Fibroblast of skin of abdomen (primary cell): ENCODE data around the gene TXNDC2.

Experiments
- DNase-seq: peaks from one replicate; pipeline ENCODE4 v3.0.0-alpha.2; 2013

TXNDC2 gene

GRCh38 chr18:9914584-9915290 is 29.0 kb downstream of the TXNDC2 start:
- DNase-seq: peak; percentile 67

DNA sequence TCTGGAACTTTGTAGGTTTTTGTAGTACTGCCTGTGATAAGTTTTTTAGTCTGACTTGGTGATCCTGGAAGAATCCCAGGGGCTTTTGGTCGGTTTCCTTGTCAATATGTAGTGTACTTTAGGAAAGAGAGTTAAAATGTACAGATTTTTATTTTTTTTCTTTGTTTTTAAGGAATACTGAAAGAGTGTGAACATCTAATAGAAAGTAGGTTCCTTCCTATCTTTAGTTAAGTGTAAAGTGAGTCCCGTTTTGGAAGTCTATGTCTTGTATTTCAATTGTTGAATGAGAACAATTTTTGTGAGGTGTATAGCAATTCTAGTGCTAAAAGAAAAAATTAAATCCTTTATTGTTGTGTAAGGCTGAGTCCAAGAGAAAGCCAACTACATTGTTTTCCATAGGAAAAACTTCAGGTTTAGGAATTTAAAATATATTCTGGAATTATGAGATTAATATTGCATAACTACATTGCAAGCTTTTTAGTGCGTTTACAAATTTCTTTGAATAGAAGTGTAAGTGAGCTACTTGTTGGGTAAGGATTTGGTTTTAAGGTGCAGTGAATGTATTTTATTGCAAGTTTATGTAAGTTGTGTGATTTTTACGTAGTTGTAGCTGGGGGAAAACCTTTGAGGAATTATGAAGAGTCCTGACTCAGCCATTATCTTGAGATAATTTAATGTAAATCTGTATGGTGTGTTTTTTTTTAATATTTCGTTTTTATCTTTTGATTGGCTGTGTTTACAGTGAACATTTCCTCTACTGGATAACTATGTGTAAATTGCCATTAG is 29.7 kb downstream of the TXNDC2 start:
- no peak for DNase-seq

DNA sequence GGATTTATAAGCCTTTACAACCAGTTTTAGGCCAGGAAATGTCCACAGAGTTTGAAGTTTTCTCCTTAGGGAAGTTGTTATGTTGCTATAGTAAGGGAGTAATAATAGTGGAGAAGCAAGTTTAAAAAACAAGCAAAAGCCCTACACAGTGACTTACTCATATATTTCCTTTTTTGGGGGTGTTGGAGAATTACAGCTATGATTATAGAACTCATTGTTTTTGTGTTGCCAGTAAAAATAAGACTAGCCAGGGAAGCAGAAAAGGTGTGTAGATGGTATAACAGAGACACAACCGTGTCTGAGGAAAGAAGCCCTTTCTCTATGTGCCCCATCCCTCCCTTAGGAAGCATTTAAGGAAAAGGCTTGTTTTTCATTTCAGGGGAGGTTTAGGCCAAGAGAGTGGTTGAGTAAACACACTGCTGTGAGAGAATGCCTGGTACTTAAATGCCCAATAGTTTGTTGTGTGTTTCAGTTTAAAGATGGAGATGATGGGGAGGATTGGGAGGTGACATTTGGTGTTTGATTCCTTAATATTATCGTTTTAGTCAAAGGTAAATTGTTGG is 30.4 kb downstream of the TXNDC2 start:
- no peak for DNase-seq

DNA sequence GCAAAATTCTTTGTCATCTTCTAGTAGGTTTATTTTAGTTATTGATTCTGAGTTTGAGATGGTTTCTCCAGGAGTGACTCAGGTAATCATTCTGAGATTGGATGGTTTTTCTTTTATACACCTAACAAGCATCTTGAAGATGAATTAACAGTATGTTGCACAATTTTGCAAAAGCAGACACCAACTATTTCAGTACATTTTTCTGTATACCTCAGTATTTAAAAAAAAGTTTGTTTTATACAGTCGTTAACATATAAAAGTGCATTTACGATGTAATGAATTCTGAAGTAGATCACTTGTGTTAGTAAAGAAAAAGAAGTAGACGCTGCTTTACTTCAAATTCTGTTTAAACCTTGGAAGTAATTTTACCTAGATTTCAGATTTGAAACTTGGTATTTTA is 31.0 kb downstream of the TXNDC2 start:
- no peak for DNase-seq

GRCh38 chr18:9918016-9918680 is 32.4 kb downstream of the TXNDC2 start:
- DNase-seq: peak; percentile 33

DNA sequence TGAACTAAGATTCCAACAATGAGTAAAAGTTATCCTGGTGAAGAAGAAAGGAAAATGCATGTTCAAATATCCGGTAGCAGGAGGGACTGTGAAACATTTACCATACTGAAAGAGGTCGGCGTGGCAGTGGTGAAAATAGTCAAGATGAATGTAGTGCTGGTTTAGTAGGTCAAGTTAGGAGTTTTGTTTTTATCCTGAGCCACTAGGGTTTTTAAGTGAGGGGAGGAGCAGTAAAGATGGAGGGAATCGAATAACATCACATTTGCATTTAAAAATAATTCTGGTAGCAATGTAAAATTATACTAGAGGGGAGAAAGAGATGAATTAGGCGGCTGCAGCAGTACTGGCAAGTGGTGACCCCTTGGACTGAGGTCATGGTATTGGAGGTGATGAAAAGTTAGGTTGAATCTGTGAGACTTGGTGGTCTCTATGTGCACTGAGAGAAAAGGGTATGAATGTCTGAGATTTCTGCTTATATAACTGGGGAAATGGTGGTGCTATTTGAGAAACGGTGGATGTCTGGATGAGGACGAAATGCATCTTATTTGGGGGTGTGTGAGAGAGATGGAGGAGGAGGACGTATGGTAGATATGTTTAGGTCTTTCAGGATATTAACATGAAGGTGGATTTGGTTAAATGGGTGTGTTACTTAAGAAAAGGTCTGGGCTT is 33.9 kb downstream of the TXNDC2 start:
- no peak for DNase-seq

GRCh38 chr18:9922592-9923311 is 37.0 kb downstream of the TXNDC2 start:
- no peak for DNase-seq

DNA sequence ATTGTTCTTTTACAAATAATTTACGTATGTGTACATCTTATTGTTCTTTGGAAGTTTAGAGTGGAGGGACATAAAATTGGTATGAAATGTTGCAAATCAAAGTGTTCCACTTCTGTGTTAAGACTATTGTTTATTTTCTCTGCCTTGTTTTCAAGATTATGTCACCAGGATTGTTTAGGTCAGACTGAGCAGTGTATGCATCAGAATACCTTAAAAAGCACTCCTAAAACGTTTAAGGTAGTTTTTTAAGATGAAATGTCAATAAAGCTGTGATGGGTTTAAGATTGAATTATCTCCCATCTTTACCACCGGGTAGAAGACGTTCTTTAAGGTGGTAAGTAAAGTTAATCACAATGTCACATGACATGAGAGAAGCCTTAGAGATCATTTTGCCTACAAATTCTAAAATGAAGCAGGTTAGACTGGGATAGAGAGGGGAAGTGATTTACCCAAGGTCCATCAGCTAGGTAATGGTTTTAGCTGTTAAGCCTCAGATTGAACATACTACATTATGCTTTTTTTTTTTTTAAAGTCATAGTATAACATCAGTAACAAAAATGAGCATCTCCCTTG is 38.7 kb downstream of the TXNDC2 start:
- DNase-seq: no peak

GRCh38 chr18:9925369-9925768 is 39.6 kb downstream of the TXNDC2 start:
- no peak for DNase-seq

GRCh38 chr18:9925795-9926194 is 40.0 kb downstream of the TXNDC2 start:
- DNase-seq: no peak

- DNase-seq: no peak
Observed at GRCh38 chr18:9926223-9926894, 40.6 kb downstream of the TXNDC2 start.

GRCh38 chr18:9926977-9927376 is 41.2 kb downstream of the TXNDC2 start:
- no peak for DNase-seq

DNA sequence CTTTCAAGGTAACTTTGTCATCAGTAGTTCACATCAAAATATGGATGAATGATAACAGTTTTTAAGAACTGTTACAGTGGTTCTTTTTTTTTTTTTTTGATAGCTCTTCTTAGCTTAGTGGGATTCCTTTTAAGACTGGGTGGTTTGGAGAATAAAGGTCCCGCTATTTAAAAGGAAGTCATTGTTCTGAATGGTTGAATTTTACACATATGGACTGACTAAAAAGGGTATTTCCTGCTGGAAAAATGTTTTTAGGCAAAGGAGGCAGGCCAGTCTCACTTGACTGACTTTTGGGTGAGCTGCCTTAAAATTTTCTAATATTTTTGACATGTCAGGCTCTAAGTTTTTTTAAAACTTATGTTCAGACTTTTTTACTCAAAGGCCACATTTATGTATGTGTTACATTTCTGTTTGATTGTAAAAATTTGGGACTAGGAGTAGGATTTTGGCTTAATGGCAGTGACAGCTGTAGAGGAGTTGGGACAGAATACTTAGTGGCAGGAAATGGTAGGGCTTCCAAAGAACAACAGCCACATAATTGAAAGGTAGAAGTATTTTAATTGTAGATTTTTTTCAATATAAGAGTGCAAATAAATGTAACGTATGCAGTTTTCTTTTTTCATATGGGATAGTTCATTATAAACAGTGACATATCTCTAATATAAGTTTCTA is 41.8 kb downstream of the TXNDC2 start:
- DNase-seq: no peak

GRCh38 chr18:9928646-9929259 is 43.0 kb downstream of the TXNDC2 start:
- no peak for DNase-seq

- DNase-seq: no peak
Observed at GRCh38 chr18:9930299-9930884, 44.6 kb downstream of the TXNDC2 start.

- DNase-seq: no peak
Observed at GRCh38 chr18:9931146-9931545, 45.4 kb downstream of the TXNDC2 start.

DNA sequence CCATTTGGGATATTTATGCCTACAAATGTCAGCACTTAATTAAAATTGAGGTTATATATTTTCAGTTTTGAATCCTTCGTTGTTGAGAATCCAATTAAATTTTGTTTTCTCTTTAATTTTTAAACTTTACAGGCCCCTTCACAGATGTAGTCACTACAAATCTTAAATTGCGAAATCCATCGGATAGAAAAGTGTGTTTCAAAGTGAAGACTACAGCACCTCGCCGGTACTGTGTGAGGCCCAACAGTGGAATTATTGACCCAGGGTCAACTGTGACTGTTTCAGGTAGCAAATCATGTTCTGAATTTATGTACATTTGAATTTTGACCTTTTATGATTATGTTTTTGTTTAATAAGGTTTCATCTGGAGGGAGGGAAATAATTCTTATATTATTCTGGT is 45.9 kb downstream of the TXNDC2 start:
- DNase-seq: no peak

- no peak for DNase-seq
Observed at GRCh38 chr18:9933865-9934264, 48.1 kb downstream of the TXNDC2 start.

- DNase-seq: no peak
Observed at GRCh38 chr18:9934274-9934673, 48.5 kb downstream of the TXNDC2 start.
